Inflammatory macrophage treated with lipopolysaccharide for 1 hour (primary cell): Measurements from ENCODE around the gene SPTBN5.

Experiments
- DNase-seq, 2 donors: peaks; one replicate each; pipeline ENCODE4 v3.0.0-alpha.2; 2020 to 2022

Gene SPTBN5

DNA sequence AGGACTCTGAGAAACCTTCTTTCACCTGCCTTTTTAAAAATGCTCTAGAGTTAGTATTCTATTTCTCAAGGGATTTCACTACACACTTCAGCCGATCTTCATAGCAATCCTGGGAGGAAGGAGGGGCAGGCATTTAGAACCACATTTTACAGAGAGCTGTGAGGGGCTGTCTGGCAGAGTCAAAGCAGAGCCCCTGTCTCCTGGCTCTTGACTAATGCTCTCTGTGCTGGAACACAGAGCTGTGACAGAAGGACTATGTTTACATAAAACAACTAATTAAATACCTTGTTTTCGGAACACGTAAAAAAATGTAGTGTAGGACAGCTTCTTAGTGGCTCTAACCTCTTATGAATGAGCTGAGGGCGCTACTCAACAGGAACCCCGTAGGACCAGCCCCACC, 7.6 kb upstream of the SPTBN5 start:
- DNase-seq, result no peak

GRCh38 chr15:41900526-41901380, 6.9 kb upstream of the SPTBN5 start:
- no peak for DNase-seq

DNA sequence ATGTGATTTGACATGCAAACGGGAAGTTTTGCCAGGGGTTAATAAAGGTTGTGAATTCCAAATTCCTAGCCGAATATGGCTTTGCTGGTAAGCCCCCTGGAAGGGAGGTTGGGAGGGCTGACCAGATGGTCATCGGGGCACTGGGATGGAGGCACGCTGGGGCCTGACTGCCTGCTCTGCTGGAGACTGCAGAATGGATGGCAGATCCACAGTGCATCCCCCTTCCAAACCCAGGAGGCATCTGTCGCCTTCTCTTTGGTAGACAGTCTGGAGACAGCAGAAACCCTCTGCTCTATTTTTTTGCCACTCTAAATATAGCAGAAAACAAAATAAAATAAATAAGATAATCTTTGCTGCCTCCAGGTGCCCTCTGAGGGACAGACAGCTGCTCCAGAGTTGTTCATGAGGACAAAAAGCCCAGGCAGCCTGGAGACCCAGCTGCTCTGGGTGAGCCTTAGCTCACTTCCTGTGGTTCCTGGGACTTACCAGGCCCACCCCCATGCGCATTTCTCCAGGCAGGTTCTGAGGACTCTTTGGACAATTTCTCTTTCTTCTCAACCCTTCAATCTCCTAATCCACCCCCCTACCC, 6.1 kb upstream of the SPTBN5 start:
- no peak for DNase-seq

DNA sequence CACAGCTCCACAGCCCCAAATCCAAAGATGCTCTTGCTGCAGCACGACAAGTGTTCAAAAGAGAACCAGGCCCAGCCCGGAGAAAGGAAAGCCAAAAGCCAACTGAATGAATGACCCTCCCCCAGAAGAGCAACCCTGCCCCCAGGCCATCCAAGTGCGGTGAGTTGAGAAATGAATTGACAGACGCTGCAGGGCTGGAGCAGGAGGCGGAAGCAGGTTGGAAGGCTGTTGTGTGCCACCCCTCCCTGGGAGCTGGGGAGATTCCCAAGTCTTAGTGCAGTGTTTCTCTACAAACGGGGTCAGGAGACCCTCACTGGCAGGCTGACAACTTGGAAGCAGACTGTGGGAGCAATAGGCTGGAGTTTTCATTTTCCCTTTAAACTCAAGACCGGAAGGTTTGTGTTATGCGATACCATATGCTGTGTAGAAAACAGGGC, 3.5 kb upstream of the SPTBN5 start:
- DNase-seq, result no peak

GRCh38 chr15:41896566-41896965, 2.7 kb upstream of the SPTBN5 start:
- DNase-seq, result no peak

GRCh38 chr15:41895957-41896356, 2.1 kb upstream of the SPTBN5 start:
- no peak for DNase-seq

GRCh38 chr15:41895491-41895890, 1.6 kb upstream of the SPTBN5 start:
- DNase-seq, result no peak

- DNase-seq, result peak; percentile 65 to 69
These were observed 1.1 kb upstream of the SPTBN5 start for GRCh38 chr15:41894791-41895463.

DNA sequence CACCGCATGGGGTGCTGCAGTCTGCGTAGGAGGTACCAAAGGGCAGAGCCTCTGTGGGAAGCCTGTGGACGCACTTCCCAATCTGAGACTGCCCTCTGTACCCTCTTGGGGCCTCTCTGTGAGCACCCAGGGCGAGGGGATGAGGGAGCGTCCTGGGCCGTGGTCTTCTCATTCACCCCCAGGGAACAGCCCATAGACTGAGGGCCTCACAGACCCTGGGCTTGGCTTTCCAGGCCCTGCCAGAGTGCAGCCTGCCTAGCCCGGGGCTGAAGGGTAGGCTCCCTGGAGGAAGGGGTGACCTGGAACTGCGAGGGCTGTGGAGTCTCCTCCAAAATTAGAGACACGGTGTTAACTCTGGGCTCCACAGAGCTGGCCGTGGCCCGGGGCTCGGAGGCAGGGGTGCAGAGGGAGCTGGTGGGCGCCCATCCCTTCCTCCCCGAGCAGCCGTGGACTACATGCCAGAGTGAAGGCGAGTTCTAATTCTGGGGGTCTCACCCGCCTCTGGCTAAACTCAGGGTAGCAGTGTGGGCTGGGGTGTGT, 468 bp upstream of the SPTBN5 start:
- DNase-seq, result no peak

DNA sequence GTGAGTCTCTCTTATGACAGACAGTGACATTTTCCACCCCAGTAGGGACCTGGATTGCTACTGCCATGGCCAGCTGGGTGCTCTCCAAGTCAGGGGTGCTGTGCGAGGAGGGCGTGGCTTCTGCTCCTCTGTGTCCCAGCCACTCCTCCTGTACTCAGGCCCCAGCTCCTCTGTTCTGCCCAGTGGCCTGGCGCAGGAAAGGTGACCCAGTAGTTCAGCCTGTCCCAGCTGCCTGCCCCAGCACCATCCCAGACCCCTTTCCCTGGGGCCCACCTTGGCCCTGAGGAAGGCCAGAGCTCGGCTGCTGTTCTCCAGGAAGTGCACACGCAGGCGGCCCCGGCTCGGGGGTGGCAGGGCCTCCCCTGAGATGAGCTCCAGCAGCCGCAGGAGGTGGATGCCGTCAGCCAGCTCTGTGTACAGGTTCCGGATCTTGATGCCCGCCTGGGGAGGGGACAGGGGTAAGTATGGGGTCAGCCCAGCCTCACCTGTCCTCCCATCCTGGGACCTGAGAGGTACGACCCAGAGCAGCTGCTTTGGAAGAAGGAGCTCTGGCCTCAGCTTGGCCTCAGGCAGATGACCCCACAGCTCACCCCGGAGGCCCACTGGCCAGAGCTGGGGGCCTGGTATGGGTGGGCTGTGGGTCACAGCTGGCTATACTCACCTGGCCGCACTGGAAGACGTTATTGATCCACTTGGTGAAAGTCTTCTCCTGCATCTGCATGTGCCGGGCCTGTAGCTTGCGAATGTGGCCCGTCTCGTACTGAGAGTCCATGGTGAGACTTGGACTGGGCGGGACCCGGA, 1.0 kb downstream of the SPTBN5 start:
- DNase-seq, result no peak

DNA sequence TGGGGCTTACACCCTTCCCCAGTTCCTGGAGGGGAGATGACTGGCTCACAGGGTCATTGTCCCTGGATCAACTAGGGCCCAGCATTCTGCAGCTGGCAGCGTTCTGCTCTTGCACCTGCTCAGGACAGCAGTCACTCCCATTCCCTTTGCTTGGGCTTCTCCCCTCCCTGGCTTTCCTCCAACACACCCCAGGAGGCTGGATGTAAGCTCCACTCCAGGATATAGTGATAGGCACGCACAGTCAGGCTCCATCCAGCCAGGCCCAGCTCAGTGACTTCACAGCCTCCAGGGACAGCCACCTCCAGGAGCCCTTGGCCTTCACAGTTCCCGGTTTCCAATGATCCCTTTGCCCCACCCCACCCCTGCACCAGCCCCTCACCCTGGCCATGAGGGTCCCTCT, 1.9 kb downstream of the SPTBN5 start:
- no peak for DNase-seq

DNA sequence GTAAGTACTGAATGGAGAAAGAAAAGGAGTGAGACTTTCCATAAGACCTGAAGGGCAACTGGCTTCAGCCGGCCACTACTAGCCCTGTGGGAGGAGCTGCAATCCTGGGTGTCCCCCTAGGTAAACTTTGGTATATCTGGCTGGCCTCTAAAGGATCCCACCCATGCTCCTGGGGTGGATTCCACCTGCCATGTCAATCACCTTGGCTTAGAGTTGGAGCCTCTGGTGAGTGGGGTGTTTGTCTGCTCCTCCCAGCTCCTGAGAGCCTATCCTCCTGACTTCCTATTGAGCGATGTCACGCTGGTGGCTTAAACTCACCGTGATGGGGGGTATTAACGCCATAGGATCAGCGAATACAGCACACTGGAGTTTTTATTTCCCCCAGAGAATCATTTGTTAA, 2.6 kb downstream of the SPTBN5 start:
- DNase-seq, result no peak

GRCh38 chr15:41890050-41890690, 3.7 kb downstream of the SPTBN5 start:
- no peak for DNase-seq

GRCh38 chr15:41888662-41889253, 5.1 kb downstream of the SPTBN5 start:
- DNase-seq, result no peak

GRCh38 chr15:41887893-41888292, 6.0 kb downstream of the SPTBN5 start:
- no peak for DNase-seq

DNA sequence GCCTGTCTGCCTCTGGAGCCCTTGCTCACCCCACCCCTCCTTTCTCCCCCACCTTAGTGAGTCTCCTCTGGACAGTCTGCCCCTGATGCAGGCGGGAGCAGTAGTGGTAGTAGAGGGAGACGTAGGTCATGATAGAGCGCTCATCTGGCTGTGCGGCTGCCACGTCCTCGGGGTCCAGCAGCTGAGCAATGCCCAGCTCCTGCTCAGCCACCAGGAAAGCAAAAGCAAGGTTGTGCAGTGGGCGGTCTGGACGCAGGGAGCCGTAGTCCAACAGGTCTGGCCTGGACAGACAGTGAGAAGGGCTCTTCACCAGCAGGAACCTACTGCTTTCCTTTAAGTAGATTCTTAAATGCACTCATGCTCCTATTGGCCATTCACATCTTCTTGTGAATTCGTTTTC, 6.7 kb downstream of the SPTBN5 start:
- DNase-seq, result no peak

DNA sequence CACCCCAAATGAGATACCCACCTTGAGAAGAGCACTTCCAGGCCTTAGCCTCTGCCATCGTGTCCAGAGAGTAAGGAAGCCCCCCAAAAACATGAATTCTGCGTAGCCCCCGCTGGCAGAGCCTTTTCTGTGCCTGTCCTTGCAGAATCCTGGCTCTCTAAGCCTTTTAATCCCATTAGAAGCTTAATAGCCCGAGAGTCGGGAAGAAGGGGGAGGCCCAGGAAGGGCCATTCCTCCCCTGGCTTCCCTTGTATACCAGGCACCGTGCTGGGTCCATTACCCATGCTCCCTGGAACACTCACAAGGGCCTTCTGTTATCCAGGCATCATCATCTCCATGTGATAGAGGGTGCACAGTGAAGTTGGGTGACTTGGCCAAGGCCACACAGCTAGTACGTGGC, 7.1 kb downstream of the SPTBN5 start:
- DNase-seq, result no peak

DNA sequence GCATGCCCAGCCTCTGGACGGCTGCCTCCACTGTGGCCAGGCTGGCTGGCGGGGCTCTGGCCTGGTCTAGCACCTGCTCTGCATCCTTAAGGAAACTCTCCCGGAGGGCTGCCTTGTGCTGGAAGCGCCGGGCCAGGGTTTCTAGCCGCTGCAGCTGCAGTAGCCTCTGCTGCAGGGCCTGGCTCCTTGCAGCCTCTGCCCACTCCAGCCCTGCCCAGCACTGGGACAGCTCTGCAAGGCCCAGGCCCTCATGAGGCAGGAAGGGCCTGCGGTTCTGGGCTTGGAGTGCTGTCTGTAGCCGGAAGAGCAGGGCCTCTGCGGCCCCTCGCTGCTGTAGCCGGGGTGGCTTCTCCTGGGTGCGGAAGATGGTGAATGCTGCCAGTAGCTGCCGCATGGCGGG, 8.0 kb downstream of the SPTBN5 start:
- DNase-seq, result no peak

GRCh38 chr15:41885321-41885720, 8.5 kb downstream of the SPTBN5 start:
- DNase-seq, result no peak

DNA sequence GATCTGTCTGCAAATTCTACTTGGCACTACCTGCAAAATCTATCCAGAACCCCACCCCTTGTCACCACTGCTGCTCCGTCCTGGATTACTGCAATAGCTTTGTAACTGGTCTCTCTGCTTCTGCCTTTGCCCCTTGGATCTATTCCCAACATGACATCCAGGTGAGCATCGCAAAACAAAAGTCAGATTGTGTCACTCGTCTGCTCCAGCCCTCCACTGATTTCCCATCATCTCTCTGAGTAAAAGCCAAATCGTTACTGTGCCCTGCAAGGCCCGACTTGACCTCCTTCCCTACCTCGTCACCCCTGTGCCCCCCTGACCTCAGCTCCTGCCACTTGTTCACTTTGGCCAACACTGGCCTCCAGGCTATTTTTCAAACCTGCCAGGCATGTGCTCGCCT, 9.4 kb downstream of the SPTBN5 start:
- DNase-seq, result no peak

GRCh38 chr15:41883484-41883825, 10.4 kb downstream of the SPTBN5 start:
- DNase-seq, result no peak
